H1 (cell line): ENCODE measurements around the gene SPDEF.

Source experiments
- CTCF ChIP-seq, 3 experiments: IDR thresholded peaks; 1 replicate in 2 of 3; 2 replicates in 1 of 3; pipeline versions ENCODE4 v1.5.1 to v1.6.1; 2011; ENCODE audit warnings: low read length in 3 of 3, mild to moderate bottlenecking in 3 of 3, inconsistent platforms in 2 of 3, low read depth in 1 of 3, moderate library complexity in 1 of 3; ENCODE audit not compliant: insufficient read depth in 1 of 3; ENCODE audit errors: control extremely low read depth in 1 of 3
- EZH2 ChIP-seq: fragments of 200-600 bp; sonication (generic); IDR thresholded peaks from 2 replicates; pipeline ENCODE4 v1.7.1; 2012; ENCODE audit warnings: low read depth, mild to moderate bottlenecking, moderate library complexity, low read length, inconsistent platforms; ENCODE audit not compliant: severe bottlenecking
- FOSL1 ChIP-seq: IDR thresholded peaks from 2 replicates; pipeline ENCODE4 v1.6.1; 2011; ENCODE audit warnings: mild to moderate bottlenecking, low read depth, low read length, moderate library complexity; ENCODE audit not compliant: insufficient read depth
- POLR2A ChIP-seq, 2 experiments: IDR thresholded peaks; 1 replicate in 1 of 2; 2 replicates in 1 of 2; pipeline ENCODE4 v1.6.1; 2011; ENCODE audit warnings: low read depth in 2 of 2, low read length in 2 of 2, mild to moderate bottlenecking in 2 of 2; ENCODE audit errors: control extremely low read depth in 1 of 2

- TF ChIP-seq POLR2A (IDR thresholded peaks at IDR 0.05; ENCODE audit: control extremely low read depth in 1 of 2, low read depth in 2 of 2, low read length in 2 of 2) = no peak
- peak in 2 of 3 experiments; percentile 33; a peak in 2 of 4 replicates for TF ChIP-seq CTCF (IDR thresholded peaks at IDR 0.05; ENCODE audit: control extremely low read depth in 1 of 3, insufficient read depth in 1 of 3, low read depth in 1 of 3, low read length in 3 of 3)
- TF ChIP-seq EZH2 = no peak
- no peak for TF ChIP-seq FOSL1
Measured at GRCh38 chr6:34529665-34530327, 26.3 kb downstream of the SPDEF start.
